Psoas muscle (tissue), 8 donors: ENCODE data around the gene CNEP1R1. TPM values are rescaled to one million over a fixed set of nuclear protein-coding genes. Genes with fewer than 3 reads are reported as not detected.

Source experiments
- ATAC-seq, 4 donors: fragments of 200-7000 bp; cut with Tn5 transposase; one replicate each; pipeline ENCODE4 v1.9.1; 2020; ENCODE audit warnings: moderate library complexity in 3 of 4, mild to moderate bottlenecking in 2 of 4
- DNase-seq, 2 donors: peaks; one replicate each; pipeline ENCODE4 v3.0.0-alpha.2; 2020
- H3K27ac ChIP-seq: fragments of 200-600 bp; one replicate; pipeline ENCODE4 v1.8.0; 2022
- H3K27me3 ChIP-seq, 3 donors: fragments of 200-600 bp in 1 of 3; one replicate each; pipeline versions ENCODE4 v1.6.1 to v1.8.0; 2013 to 2022; ENCODE audit warnings: low read length in 2 of 3, mild to moderate bottlenecking in 2 of 3, moderate library complexity in 1 of 3; ENCODE audit not compliant: insufficient read depth in 3 of 3
- H3K36me3 ChIP-seq, 2 donors: fragments of 200-600 bp in 1 of 2; one replicate each; pipeline versions ENCODE4 v1.6.1 to v1.8.0; 2013 to 2022; ENCODE audit warnings: low read depth in 1 of 2, mild to moderate bottlenecking in 1 of 2, moderate library complexity in 1 of 2; ENCODE audit not compliant: insufficient read depth in 1 of 2
- H3K4me1 ChIP-seq: fragments of 200-600 bp; one replicate; pipeline ENCODE4 v1.8.0; 2022
- H3K4me3 ChIP-seq: fragments of 200-600 bp; one replicate; pipeline ENCODE4 v1.8.0; 2022; ENCODE audit warnings: mild to moderate bottlenecking
- H3K9me3 ChIP-seq: fragments of 200-600 bp; one replicate; pipeline ENCODE4 v1.8.0; 2022
- CTCF ChIP-seq: fragments of 200-600 bp; IDR thresholded peaks from one replicate; pipeline ENCODE4 v1.8.0; 2022; ENCODE audit warnings: antibody characterized with exemption
- WGBS, 3 donors: extraction: QIAGEN DNeasy Blood & Tissue Kit; methylation state at CpG; one replicate each; pipeline versions ENCODE4 v1.1.6 to v1.1.7; 2013; 5-methylcytosine and 5-hydroxymethylcytosine counted together
- intact Hi-C, 2 donors: fragments of 100-400 bp; cut with DNase I; formaldehyde crosslinking; loops; one replicate each; pipeline versions ENCODE4 v1.11.0 to v1.14.2; 2022
- polyA plus RNA-seq, 3 donors: library from polyadenylated mRNA; stranded (reverse); fragments of 200-250 nt; gene quantifications; one replicate each; pipeline ENCODE4 v1.2.3, GENCODE V29; 2013
- total RNA-seq, 4 donors: library from RNA; stranded (reverse); fragmentation: NEBNext Ultra II Directional in 2 of 4; extraction: Animal tissue kit (Norgen Biotek cat#: 25700) in 2 of 4; gene quantifications; one replicate each; pipeline versions ENCODE4 v1.2.1 to v1.2.4, GENCODE V29; 2021 to 2023
- donor health status: healthy with polysubstance abuse.
- donor health status: DM: no; HTN: no; CAD: no; lungs with moderate emphysema.
- donor health status: Bipolar disorder and iron deficiency.
- donor health status: healthy.
- donor health status: DM: yes; HTN: yes; CAD: no.
- donor health status: DM: no; HTN: no; CAD: no.
- donor health status: DM: no; HTN: no; CAD: no.
- donor health status: DM: yes; HTN: yes; CAD: no.

Gene CNEP1R1
- total and polyA plus RNA-seq, 7 donors: 10.9 to 45.5 (median 15.3) TPM

DNA sequence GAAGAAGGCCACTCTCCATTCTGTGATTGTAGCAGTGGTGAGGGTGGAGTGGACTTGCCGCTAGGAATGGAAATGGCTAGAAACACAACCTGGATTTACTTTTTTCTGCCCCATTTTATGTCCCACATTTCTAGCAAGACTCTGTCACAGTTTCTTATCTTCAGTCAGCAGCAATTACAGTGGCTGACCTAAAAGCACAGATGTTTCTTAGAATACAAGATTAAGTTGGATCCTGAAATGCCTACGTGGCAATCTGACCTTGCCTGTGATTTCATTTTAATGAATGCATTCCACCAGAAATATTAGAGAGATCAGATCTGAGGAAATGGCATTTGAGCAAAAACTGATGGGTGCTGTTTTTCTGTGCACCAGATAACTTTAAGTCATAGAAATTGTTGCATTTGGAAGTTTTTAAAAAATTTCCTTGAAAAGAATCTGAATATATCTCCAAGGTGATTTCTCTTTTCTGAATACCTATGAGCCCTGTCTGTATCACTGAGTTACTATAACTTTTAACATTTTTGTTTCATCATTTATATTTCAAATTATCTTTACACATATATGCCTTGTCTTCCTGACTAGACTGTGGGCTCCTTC is 46.1 kb downstream of the CNEP1R1 start:
- no peak for ATAC-seq
- Histone ChIP-seq H3K4me3 (no peak overlapping the region), H3K4me1 (peaks cover 22% of the 10 kb centered on the region), H3K27me3 (no peaks in the 10 kb centered on the region), H3K36me3 (peaks cover 9 to 45% of the 10 kb centered on the region in 2 donors), H3K9me3 (no peaks in the 10 kb centered on the region), H3K27ac (no peak overlapping the region)
- WGBS, 3 donors: 65 to 81% (median 69%) methylated on average over 2 of the region's 2 CpGs
- intact Hi-C loops: no loop called here
- TF ChIP-seq CTCF: no peak
- no peak for DNase-seq

DNA sequence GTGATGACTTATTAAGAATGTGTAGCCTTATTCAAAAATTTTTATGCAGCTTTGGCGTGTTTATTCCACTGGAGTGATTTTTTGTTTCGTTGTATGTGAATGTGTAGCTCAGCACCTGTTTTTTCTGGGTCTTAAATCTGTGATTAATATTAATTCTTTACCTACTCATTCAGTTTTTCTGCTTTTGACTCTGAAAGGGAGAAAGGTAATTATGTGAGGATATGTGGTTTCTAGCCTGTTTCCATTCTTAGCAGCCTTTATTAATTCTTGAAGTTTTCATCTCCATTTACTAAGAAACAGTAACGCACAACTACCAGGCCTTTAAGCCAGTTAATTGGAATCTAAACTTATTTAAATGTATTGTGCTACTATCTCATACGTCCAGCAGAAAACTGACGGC is 47.7 kb downstream of the CNEP1R1 start:
- Histone ChIP-seq H3K36me3 (peaks cover 9 to 60% of the 10 kb centered on the region in 2 donors), H3K9me3 (no peaks in the 10 kb centered on the region), H3K27ac (no peak overlapping the region), H3K27me3 (no peaks in the 10 kb centered on the region), H3K4me1 (peaks cover 10% of the 10 kb centered on the region), H3K4me3 (no peak overlapping the region)
- WGBS, 3 donors: 89 to 91% (median 89%) methylated on average over 5 of the region's 5 CpGs
- no peak for TF ChIP-seq CTCF
- ATAC-seq: no peak
- no peak for DNase-seq
- intact Hi-C loops: no loop called here

GRCh38 chr16:50079397-50080140 is 54.5 kb downstream of the CNEP1R1 start:
- H3K27me3 ChIP-seq: no peaks in the 10 kb centered on the region
- H3K4me1 ChIP-seq: no peaks in the 10 kb centered on the region
- WGBS, 3 donors: 82 to 90% (median 83%) methylated on average over 9 of the region's 9 CpGs
- no peaks in the 10 kb centered on the region for H3K9me3 ChIP-seq
- no peak overlapping the region for H3K27ac ChIP-seq
- DNase-seq (no peak), ATAC-seq (no peak)
- no peak overlapping the region for H3K4me3 ChIP-seq
- TF ChIP-seq CTCF: no peak
- peaks cover 8 to 90% of the 10 kb centered on the region in 2 donors for H3K36me3 ChIP-seq
- intact Hi-C loops: no loop called here

DNA sequence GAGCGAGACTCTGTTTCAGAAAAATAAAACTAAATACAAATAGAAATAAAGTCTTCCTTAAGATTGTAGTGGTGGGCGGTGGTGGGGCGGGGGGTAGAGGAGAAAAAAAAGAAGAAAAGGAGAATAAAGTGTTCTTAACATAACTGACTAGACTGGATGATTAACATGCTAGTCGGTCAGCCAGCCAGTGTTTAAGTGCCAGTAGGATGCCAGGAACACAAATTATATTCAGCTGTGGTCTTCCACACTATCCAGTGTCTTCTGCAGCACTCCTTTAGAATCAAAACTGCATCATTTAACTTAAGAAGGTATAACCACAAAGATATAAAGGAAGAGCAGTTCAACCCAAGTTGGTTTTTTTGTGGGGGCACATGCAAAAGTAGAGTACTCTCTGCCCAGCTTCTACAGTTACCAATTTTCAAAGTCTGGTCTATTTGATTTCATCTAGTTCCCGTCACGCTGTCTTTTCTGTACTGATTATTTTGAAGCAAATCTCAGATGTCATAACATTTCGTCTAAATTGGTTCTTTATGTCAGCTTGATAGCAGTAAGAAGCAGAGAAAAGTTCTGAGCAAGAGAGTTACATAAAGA is 56.5 kb downstream of the CNEP1R1 start:
- no peak overlapping the region for H3K27ac ChIP-seq
- 88 to 90% (median 90%) methylated on average over 7 of the region's 7 CpGs for WGBS, 3 donors
- no peak overlapping the region for H3K4me3 ChIP-seq
- H3K27me3 ChIP-seq: no peaks in the 10 kb centered on the region
- H3K4me1 ChIP-seq: no peaks in the 10 kb centered on the region
- intact Hi-C loops: no loop called here
- no peaks in the 10 kb centered on the region for H3K9me3 ChIP-seq
- ATAC-seq (no peak), DNase-seq (no peak)
- TF ChIP-seq CTCF: no peak
- H3K36me3 ChIP-seq: peaks cover 8 to 97% of the 10 kb centered on the region in 2 donors
